ENCODE results near the gene THPO.

DNA sequence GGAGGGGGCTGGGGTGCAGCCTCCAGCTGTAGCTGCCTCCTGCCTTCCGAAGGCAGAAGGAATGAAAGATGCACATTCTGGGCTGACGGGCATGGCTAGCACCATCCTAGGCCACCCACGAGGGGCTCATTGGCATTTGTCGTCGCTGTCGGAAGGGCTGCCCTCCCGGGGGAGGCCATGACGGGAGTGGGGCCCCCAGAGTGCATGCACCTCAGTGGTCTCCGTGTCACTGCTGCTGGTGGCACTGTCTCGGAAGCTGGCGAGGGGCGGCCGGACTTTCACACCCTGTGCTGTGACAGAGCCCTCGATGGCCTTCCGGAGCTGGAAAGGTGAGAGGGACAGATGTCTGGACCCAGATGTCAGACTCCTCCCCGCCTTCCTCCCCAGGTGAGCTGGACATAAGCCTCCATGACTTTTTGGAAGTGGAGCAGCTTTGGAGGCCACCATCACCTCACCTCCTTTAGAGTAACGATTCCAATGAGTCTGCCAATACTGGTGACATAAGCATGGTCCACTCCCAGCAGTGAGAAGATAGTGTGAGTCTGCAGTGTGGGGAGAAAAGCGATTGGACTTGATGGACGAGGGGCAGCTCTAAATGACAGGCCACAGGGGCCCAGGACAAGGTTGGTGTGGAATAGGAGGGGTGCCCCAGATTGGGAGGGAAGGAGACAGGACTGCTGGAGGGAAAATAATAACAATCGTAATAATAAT is 31.4 kb downstream of the THPO start:
- TF ChIP-seq, protein P1, sequence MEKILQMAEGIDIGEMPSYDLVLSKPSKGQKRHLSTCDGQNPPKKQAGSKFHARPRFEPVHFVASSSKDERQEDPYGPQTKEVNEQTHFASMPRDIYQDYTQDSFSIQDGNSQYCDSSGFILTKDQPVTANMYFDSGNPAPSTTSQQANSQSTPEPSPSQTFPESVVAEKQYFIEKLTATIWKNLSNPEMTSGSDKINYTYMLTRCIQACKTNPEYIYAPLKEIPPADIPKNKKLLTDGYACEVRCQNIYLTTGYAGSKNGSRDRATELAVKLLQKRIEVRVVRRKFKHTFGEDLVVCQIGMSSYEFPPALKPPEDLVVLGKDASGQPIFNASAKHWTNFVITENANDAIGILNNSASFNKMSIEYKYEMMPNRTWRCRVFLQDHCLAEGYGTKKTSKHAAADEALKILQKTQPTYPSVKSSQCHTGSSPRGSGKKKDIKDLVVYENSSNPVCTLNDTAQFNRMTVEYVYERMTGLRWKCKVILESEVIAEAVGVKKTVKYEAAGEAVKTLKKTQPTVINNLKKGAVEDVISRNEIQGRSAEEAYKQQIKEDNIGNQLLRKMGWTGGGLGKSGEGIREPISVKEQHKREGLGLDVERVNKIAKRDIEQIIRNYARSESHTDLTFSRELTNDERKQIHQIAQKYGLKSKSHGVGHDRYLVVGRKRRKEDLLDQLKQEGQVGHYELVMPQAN (IDR thresholded peaks at IDR 0.05; ENCODE audit: borderline replicate concordance) = no peak
- TF ChIP-seq ZNF232 (CRISPR knock-in tag; IDR thresholded peaks at IDR 0.05) (no peak), HMGXB4 (CRISPR knock-in tag; IDR thresholded peaks at IDR 0.05) (no peak), FIP1L1 (IDR thresholded peaks at IDR 0.05; ENCODE audit: low read depth, low read length, poor library complexity, severe bottlenecking) (no peak), ZBTB33 (CRISPR knock-in tag; IDR thresholded peaks at IDR 0.05) (no peak), EZH2 (IDR thresholded peaks at IDR 0.05; ENCODE audit: borderline replicate concordance, low read depth, low read length) (no peak)
- TF ChIP-seq, protein P2, sequence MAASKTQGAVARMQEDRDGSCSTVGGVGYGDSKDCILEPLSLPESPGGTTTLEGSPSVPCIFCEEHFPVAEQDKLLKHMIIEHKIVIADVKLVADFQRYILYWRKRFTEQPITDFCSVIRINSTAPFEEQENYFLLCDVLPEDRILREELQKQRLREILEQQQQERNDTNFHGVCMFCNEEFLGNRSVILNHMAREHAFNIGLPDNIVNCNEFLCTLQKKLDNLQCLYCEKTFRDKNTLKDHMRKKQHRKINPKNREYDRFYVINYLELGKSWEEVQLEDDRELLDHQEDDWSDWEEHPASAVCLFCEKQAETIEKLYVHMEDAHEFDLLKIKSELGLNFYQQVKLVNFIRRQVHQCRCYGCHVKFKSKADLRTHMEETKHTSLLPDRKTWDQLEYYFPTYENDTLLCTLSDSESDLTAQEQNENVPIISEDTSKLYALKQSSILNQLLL (CRISPR knock-in tag; IDR thresholded peaks at IDR 0.05; ENCODE audit: borderline replicate concordance) = no peak
- TF ChIP-seq, protein P3, sequence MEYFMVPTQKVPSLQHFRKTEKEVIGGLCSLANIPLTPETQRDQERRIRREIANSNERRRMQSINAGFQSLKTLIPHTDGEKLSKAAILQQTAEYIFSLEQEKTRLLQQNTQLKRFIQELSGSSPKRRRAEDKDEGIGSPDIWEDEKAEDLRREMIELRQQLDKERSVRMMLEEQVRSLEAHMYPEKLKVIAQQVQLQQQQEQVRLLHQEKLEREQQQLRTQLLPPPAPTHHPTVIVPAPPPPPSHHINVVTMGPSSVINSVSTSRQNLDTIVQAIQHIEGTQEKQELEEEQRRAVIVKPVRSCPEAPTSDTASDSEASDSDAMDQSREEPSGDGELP (CRISPR knock-in tag; IDR thresholded peaks at IDR 0.05; ENCODE audit: borderline replicate concordance) = no peak

All from K562 (cell line).